HG03139 (cell line): Measurements from ENCODE around the gene STARD9.
A peak's percentile ranks its signal among the peaks of the same experiment; 100 is the strongest.

Source experiments
- ATAC-seq: cut with Tn5 transposase; IDR thresholded peaks from one replicate; pipeline ENCODE4 v1.9.1; 2021; ENCODE audit not compliant: unreplicated experiment

The STARD9 gene

DNA sequence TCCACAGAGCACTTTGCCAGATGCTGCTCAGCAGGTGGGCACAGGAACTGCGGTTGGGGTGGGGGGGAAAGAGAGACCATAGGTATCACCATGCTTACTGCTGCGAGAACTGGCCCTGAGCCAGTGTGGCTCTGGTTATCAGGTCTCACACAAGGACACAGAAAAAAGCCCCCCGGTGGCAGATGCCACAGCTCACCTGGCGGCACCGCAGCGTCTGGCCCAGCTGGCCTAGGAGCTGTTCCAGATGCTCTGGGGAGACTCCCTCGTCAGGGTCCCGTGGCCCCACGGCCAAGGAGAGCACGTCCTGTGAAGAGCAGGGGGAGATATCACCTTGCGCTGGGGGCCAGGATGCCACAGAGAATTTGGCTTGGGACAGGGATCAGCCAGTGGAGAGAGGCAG, 150.7 kb downstream of the STARD9 start:
- ATAC-seq, result no peak

- ATAC-seq, result no peak
These were observed 152.5 kb downstream of the STARD9 start for GRCh38 chr15:42727750-42728381.

DNA sequence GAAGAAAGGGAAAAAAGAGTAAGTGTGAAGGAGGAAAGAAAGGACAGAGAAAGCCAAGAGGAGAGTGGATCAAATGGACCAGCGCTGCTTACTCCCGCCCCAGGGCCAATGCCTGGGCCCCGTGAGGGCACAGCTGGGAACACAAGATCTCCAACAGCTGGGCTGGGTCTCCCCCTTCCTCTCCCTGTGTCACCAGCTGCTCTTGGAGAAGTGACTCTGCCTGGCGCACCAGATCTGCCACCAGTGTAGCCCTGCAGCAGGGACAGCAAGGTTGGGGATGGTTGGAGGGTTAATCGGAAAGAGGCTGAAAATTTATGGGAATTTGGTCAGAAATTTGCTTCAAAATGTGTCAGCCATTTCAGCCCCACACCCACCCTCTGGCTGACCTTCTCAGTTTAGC, 153.2 kb downstream of the STARD9 start:
- no peak for ATAC-seq

DNA sequence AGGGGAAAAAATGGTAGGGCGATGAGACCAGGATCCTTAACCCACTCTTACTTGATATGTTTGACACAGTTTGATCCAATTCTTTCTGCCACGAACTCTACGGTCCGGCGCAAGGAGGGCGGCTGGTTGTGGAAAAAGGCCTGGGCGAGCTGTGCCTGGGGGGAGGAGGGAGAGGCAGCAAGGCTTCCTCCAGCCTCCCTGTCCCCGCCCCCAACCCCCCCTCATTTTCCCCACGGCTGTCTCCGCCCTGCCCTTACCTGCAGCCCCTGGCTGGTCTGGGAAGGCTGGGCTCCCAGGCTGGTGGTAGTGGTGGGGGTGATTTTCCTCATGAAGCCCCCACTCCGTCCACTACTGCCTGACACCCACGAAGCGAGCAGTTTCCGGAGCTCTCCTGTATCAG, 153.6 kb downstream of the STARD9 start:
- ATAC-seq, result no peak

GRCh38 chr15:42729409-42729808, 154.0 kb downstream of the STARD9 start:
- ATAC-seq, result no peak

GRCh38 chr15:42730135-42730534, 154.7 kb downstream of the STARD9 start:
- no peak for ATAC-seq

DNA sequence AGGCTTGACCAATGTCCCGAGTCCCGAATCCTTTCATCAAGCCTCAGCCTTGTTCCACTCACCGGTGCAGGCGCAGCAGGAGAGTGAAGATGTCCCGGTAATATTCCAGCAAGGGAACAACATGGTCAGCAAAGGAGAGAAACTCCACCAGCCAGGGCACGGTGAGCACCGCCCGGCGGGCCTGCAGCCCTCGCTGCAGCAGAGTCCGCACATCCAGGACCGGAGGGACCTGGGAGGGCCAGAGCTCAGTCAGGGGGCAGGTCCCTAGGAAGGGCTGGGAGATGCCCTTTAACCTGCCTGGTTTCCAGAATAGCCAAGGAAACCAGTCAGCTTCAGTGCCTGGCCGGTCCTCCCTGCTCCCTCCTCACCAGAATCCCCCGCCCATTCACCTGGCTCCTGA, 155.1 kb downstream of the STARD9 start:
- ATAC-seq, result no peak

- ATAC-seq, result no peak
These were observed 156.1 kb downstream of the STARD9 start for GRCh38 chr15:42731461-42731860.

- ATAC-seq, result no peak
These were observed 156.9 kb downstream of the STARD9 start for GRCh38 chr15:42732095-42732827.

- no peak for ATAC-seq
These were observed 157.6 kb downstream of the STARD9 start for GRCh38 chr15:42733027-42733426.

- ATAC-seq, result no peak
These were observed 158.8 kb downstream of the STARD9 start for GRCh38 chr15:42734076-42734672.

DNA sequence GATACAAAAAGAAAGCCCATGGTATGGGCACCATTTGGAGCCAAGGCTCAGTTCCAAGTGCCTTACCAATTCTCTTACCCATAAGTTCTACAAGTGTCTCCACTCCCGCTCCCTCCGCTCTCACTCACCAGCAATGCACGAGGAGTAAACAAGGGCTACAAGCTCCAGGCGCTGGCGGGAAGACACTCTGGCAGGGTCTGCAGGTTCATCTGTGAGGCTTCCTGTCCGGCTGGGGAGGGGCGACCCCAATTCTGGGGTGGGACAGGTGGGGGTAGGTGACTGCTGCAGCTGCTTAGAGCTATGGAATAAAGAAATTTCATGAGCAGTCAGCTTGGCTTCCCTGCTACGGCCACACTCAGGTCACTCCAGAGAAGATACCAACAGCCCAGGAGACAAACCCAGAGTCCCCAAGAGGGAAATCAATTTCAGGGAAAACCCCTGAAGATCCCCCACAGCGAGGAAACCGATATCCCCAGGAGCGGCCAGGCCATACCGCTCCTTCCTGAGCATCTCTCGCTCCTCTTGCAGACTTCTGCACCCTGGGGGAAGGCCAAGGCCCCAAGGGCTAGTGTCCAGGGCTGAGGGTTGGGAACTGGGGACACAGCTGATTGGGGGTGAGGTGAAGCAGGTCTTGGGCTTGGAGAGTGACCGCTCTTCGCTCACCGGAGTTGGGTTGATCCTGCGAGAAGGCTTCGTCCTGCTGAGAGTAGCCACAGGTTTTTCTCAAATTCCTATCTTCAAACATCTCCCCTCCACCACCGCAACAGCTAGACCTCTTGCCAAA, 160.2 kb downstream of the STARD9 start:
- ATAC-seq, result no peak

DNA sequence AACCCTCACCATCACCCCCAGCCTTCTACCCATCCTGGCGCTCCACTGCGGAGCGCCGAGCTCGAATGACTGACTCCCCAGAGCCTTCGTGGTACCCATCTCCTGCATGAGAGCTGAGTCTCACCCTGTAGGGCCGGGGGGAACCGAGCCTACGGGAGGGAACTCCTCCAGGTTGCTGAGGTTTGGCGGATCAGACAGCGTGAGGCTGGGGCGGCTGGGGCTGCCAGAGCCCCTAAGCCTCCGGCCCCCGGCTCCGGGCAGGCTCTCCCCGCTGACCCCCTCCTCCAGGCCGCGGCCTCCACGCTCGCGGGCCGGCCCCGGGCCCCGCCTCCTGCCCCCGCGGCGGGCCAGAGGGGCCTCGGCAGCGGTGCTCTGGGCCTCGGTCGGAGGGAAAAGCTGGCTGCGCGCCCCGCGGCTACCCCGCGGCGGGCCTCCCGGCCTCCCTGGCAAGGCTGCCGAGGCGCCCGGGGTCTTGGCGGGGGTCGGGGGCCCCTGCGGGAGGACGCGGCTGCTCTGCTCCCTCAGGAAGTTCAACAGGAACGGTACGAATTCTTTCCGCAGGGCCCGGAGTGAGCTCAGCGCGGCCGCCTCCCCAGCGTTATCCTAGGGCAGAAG, 160.9 kb downstream of the STARD9 start:
- peak; percentile 26 for ATAC-seq

DNA sequence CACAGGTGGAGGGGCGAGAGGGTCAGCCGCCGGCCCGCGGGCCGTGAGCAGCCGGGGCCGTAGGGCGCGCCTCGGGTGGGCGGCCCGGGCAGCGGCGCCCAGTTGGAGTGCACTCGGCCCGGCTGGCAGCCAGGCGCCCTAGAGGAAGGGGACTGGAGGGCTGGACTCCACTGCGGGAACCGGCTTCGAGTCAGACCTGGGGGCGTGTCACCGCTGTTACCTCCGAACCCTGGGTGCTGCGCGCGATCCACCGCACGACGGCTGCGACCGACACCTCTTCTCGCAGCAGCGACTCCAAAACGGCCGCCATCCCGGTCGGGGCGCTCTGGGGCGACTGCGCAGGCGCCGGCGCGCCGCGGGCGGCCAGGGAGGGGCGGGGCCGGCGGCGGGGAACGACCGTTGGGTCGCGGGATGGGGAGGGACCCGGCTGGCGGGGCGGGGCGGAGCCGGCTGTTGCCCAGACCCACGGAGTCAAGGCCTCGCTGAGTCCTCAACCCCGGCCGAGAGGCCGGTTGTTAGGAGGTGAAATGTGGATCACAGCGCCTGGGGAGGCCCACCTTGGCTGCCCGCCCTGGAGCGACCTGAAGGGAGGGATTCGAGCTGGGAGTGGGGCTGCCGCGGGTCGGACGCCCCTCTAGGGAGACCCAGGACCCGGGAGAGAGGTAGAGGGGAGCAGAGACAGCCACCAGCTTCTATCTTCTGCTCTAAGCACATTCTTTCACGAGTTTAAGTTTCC, 161.6 kb downstream of the STARD9 start, which contains the start of gene CDAN1:
Gene CDAN1 (minus strand): TSS at position 336 of the 736 bp plus-strand sequence. CDS start 26 bp downstream, at position 310.
- peak; percentile 82 for ATAC-seq

- ATAC-seq, result no peak
These were observed 162.3 kb downstream of the STARD9 start for GRCh38 chr15:42737529-42738328.

- no peak for ATAC-seq
These were observed 166.3 kb downstream of the STARD9 start for GRCh38 chr15:42741710-42742109.

- no peak for ATAC-seq
These were observed 166.7 kb downstream of the STARD9 start for GRCh38 chr15:42742149-42742548.

GRCh38 chr15:42744195-42744594, 168.8 kb downstream of the STARD9 start:
- no peak for ATAC-seq

DNA sequence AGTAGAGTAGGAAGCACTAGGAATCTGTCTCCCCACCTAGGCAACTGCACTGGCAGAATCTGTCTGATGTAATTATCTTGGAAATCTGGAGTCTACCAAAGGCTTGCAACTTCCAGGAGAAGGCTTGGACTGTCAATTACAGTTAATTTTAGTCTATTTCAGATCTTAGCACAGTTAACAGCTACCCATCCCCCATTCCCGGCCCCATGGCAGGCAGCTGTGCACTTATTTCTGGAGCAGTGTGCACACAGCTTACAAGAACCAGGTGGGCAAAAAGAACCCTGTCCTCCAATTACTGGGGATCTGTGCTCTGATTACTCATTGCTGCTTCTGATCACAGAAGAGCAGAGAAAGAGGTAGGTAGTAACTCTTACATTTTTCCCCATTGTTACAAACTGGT, 173.9 kb downstream of the STARD9 start:
- ATAC-seq, result no peak
